Fibroblast of lung (primary cell): ENCODE data around the gene TMEM127.

Source experiments
- EZH2 ChIP-seq: IDR thresholded peaks from 2 replicates; pipeline ENCODE4 v1.5.1; 2012; ENCODE audit warnings: low read length, control low read depth, mild to moderate bottlenecking; ENCODE audit errors: missing control alignments
- TF ChIP-seq, protein P1 (sequence below), 2 donors: IDR thresholded peaks in 1 of 2; conservative IDR thresholded peaks in 1 of 2; 1 replicate in 1 of 2; 2 replicates in 1 of 2; pipeline ENCODE4 v1.5.1; 2011 to 2012; ENCODE audit warnings: low read length in 2 of 2, control low read depth in 1 of 2, inconsistent platforms in 1 of 2, low read depth in 1 of 2, mild to moderate bottlenecking in 1 of 2

DNA sequence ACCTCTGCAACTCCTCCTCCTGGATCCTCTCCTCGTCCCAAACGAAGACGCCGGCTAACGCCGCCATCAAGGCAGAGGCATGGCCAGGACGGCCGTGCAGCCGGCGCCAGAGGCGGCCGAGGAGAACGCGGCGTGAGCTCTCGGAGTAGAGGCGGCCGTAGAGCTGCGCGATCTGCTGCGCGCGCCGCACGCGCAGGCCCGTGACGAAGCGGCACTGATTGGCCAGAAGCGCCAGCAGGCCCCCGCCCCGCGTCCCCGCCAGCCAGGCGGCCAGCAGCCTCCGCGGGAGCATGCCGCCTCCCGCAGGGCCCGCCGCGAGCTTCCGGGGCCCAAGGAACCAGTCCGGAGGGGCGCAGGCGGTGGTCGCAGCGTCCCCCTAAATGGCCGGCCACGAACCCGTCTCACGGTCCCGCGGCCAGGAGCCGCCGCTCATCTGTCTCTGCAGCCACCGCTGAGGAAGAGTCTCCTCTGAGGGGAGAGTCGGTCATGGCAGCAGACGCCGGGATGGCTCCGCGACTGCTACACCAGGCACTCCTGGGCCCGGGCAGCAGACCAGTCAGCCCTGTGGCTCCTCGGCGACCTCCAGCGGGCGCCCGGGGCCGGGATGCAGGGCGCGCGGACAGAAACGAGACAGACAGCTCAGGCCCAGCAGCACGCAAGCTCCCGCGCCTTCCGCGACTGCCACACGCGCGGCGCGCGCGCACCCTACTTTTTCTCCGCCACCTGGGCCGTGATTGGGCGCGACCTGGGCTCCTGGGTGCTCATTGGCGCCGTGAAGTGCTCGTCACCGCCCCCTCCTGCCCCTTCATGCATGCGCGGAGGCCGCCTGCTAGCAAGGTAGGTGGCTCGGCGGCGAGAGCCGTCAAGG is 57.4 kb downstream of the TMEM127 start, which contains the start of gene STARD7:
- TF ChIP-seq, protein P1, sequence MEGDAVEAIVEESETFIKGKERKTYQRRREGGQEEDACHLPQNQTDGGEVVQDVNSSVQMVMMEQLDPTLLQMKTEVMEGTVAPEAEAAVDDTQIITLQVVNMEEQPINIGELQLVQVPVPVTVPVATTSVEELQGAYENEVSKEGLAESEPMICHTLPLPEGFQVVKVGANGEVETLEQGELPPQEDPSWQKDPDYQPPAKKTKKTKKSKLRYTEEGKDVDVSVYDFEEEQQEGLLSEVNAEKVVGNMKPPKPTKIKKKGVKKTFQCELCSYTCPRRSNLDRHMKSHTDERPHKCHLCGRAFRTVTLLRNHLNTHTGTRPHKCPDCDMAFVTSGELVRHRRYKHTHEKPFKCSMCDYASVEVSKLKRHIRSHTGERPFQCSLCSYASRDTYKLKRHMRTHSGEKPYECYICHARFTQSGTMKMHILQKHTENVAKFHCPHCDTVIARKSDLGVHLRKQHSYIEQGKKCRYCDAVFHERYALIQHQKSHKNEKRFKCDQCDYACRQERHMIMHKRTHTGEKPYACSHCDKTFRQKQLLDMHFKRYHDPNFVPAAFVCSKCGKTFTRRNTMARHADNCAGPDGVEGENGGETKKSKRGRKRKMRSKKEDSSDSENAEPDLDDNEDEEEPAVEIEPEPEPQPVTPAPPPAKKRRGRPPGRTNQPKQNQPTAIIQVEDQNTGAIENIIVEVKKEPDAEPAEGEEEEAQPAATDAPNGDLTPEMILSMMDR (conservative IDR thresholded peaks at IDR 0.05 in 1 of 2, IDR thresholded peaks at IDR 0.05 in 1 of 2; ENCODE audit: low read depth in 1 of 2, low read length in 2 of 2), result no peak
- TF ChIP-seq EZH2, result no peak
